GM19193 (cell line): ENCODE results near the gene SLC39A7.

Experiments
- POLR2A ChIP-seq: IDR thresholded peaks from 4 replicates; pipeline ENCODE4 v1.6.1; 2011; ENCODE audit not compliant: insufficient read depth, insufficient read length; ENCODE audit errors: extremely low read depth

SLC39A7 gene

DNA sequence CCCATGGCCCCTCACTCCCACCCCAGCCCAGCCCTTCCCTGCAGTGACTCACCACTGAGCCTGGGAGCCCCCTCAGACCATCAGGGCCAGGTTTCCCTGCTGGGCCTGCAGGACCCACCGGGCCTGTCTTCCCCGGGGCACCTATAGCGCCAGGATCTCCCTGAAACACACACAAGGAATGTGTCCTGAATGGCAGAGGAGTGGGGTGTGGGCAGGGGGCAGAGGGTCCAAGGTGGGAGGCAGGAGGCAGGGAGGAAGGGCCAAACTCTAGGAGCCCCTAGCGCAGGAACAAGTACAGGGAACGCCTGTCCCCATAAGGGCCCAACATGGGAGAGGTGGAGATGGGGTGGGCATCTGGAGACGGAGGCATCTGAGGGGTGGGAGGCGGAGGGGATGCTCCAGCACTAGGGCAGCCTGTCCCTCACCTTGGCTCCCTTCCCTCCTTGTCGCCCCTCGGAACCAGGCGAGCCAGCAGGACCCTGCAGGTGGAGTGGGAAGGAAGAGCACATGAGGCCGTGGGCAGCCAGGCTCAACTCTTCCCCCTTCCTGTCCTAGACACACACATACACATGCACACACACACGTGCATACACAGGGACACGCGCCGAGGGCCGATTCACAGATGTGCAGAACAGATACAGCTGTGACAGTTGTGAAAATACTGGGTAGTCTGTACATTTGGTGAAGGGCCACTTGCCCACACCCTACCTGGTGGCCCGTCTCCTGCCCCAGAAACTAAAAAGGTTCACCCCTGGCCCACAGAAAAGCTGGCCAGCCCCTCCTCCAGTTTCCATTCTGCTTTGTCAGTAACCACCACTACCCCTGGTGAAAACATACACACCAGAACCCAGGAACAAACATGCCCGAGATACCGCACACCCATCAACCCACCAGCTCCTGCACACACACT lies 33.0 kb upstream of the SLC39A7 start:
- TF ChIP-seq POLR2A: no peak

- TF ChIP-seq POLR2A: no peak
Measured at GRCh38 chr6:33168284-33168601, 32.4 kb upstream of the SLC39A7 start.

- TF ChIP-seq POLR2A: no peak
Measured at GRCh38 chr6:33168639-33169038, 32.0 kb upstream of the SLC39A7 start.

GRCh38 chr6:33169291-33170175 lies 31.1 kb upstream of the SLC39A7 start:
- TF ChIP-seq POLR2A: no peak

- TF ChIP-seq POLR2A: no peak
Measured at GRCh38 chr6:33170176-33171015, 30.3 kb upstream of the SLC39A7 start.

DNA sequence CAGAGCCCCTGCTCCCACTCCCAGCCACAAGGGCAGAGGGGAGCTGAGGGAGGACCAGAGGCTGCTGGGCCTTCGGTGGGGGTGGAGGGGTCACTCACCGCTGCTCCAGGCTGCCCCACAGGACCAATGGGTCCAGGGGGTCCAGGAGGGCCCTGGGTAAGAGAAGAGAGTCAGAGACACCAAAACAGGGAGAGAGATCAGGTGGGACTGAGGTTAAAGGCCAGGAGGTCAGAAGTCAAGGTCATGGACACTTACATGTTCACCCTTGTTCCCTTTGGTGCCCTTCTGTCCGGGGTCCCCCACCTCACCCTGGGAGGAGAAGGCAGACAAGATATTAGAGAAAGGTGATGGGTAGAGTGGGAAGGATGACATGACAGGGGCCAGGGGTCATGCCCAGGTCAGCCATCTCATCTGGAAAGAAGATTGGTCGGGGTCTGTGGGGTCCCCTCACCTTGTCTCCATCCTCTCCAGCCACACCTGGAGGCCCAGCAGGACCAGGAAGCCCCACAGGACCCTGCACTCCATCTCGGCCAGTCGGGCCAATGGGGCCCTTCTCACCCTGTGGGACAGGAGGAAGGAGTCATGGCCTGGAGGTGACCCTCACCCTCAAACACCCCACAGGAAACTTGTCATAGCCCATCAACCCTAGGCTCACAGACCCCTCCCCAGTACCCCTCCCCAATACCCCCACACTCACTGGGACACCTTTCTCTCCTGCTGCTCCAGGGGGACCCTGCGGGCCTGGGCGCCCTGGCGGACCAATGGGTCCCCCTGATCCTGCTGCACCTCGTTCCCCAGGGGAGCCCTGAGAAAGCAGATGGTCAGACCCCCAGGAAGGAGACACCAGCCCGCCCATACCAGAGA lies 29.4 kb upstream of the SLC39A7 start:
- TF ChIP-seq POLR2A: no peak

DNA sequence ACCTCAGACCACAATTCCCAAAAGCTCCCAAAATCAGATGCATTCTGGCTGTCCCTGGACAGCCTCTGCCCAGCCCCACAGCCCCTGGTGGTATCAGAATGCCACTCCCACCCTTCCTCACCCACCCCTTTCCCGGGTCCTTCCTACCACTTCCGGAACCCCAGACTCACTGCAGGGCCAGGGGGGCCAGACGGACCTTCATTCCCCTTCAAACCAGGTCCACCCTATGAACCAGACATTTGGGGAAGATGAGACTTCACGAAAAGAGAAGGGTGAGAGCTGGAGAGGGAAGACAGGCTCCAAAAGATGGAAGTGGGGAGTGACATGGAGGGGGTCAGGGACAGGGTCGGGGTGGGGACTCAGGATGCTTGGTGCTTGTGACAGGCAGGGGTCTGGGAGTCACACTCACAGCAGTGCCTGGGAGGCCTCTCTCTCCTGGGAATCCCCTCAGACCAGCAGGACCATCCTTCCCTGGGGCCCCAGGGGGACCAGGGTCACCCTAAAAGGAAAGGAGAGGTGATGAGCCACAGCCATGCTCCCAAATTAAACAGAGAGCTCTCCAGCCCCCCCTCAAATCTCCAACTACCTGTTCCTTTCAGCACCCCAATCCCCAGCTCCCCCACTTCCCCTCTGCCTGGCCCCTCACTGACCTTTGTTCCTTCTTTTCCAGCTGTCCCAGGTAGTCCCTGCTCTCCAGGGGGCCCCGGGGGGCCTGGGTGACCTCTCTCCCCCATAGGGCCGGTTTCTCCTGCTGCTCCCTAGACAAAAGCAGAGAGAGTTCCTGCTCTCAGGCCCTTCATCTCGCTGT lies 28.6 kb upstream of the SLC39A7 start:
- no peak for TF ChIP-seq POLR2A

DNA sequence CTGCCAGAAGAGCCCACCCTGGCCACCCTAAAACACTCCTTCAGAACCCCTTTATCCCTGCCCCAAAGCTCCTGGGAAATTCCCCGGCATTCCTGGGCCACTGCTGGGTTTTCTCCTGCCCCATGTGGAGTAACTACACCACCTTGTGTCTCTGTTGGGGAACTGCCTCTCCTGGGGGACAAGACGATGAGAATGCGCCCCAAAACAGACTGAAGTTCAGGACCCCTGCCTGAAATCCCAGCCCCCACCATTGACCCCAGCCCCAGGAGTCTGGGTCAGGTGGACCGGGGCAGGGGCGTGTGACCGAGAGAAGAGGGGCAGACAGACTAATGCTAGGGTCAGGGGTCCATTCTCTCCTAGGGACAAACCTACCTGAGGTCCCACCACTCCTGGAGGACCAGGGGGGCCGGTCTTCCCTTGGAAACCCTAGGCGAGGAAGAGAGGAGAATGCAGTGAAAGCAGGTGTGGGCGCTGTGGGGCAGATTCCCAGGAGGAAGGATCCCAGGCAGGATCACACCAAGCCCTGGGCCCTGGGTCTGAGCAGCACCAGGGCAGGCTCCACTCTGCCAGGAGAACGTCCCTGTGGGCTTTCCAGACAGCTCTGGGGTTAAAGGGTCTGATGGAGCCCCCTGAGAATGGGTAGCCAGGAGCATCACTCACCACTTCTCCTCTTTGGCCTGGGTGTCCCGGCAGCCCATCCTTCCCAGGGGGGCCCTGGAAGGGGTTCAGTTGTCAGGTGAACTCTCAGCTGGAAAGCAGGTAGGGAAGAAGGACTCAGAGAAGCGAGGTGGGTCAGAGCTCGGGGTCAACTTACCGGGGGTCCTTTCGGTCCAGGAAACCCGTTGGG lies 27.8 kb upstream of the SLC39A7 start:
- TF ChIP-seq POLR2A: no peak

DNA sequence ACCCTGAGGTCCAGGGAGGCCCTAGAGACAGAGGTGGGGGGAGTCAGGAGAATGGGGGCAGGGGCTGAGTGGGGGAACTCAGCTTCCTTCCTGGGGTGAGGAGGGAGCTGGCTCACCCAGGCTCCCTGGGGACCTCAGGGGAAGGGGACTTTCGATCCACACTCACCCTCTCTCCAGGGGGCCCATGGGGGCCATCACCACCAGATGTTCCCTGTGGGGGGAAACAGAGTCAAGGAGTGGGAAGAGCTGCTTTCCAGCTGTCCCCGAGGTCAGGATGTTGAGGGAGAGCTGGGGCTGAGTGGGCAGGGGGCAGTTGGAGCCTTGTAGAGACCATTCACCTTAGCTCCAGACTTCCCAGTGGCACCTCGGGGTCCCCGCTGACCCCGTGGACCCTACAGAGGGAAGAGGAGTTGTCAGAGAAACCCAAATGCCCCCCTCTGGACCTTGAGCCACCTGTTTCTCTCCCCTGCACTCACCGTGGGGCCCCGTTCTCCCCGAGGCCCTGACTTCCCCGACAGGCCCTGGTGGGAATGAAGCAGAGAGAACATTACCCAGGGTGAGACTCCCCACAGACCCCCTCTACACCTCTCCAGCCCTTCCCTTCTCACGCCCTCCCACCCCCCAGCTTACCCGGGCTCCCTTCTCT lies 27.0 kb upstream of the SLC39A7 start:
- no peak for TF ChIP-seq POLR2A

GRCh38 chr6:33174784-33175183 lies 25.9 kb upstream of the SLC39A7 start:
- TF ChIP-seq POLR2A: no peak

GRCh38 chr6:33175436-33176069 lies 25.1 kb upstream of the SLC39A7 start:
- no peak for TF ChIP-seq POLR2A
